Dedifferentiated amniotic fluid mesenchymal stem cell (primary cell): Measurements from ENCODE around the gene MAD1L1.

Experiments used
- DNase-seq: peaks from one replicate; pipeline ENCODE4 v3.0.0-alpha.2; 2016; ENCODE audit errors: extremely low spot score

Gene MAD1L1

GRCh38 chr7:2016021-2016631 lies 216.6 kb downstream of the MAD1L1 start:
- no peak for DNase-seq

DNA sequence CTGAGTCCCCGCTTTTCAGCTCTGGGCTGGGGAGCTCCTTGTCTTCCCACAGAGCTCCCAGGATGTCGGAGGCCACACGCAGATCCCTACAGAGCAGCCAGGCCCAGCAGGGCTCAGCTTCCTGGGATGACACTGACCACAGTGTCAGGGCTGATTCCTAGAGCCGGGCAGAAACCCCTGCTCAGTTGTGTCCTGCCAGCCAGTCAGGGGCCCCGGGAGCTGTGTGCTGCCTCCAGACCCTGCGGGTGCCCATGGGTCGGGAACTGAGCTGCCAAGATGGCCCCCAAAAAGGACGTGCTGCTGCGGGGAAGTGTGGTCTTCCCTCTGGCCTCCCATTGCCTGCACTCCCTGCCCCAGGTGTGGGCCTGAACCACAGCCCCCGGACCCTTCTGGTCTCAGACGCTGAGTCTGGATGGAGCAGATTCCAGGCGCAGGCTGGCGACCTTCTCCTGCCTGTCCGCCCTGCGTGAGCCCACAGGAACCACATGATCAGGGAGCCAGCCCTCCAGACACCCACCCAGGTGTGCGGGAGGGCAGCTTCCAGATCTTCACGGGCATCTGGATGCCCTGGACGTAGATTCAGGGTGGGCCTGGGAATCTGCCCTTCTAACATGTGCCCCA lies 217.4 kb downstream of the MAD1L1 start:
- DNase-seq: no peak

- DNase-seq: no peak
These were observed 218.1 kb downstream of the MAD1L1 start for GRCh38 chr7:2014391-2015241.

DNA sequence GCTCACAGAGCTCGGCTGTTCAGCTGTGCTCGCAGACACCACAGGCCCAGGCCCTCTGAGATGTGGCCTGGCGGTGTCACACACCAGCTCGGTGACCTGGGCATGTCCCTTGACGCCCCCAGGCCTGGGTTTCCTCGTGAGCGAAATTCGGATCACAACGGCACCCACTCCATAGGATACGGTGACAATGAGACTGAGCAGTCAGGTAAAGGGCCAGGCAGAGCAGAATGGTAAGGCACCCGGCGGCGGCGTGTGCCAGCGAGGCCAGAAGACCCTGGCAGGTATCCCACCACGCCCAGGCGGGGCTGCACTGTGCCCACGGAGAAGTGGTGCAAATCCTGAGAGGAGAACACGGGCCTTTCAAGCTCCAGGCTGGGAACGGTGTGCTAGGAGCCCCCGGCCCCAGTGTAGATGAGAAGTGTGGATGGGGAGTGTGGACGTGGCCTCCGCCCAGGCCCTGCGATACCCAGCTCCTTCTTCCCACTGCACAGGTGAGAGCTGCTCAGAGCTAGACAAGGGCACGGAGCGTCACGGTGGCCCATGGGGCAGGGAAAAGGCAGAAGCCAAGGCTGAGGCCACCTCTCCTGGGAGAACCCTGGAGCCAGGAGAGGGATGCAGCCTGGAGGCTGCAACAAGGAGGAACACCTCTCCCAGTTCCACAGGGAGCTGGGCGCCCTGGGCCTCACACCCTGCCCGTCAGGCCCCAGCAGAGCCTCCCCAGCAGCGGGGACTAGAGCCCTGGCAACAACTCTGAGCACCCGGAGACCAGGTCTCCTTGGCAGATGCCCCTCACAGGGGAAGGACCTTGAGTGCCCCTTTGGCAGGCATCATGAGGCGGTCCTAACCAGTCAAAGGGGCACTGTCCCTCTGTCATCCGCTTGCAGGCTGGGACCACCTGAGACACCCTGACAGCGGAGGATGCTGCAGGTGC lies 219.1 kb downstream of the MAD1L1 start:
- DNase-seq: no peak

GRCh38 chr7:2012981-2013380 lies 219.8 kb downstream of the MAD1L1 start:
- peak; percentile 16 for DNase-seq

DNA sequence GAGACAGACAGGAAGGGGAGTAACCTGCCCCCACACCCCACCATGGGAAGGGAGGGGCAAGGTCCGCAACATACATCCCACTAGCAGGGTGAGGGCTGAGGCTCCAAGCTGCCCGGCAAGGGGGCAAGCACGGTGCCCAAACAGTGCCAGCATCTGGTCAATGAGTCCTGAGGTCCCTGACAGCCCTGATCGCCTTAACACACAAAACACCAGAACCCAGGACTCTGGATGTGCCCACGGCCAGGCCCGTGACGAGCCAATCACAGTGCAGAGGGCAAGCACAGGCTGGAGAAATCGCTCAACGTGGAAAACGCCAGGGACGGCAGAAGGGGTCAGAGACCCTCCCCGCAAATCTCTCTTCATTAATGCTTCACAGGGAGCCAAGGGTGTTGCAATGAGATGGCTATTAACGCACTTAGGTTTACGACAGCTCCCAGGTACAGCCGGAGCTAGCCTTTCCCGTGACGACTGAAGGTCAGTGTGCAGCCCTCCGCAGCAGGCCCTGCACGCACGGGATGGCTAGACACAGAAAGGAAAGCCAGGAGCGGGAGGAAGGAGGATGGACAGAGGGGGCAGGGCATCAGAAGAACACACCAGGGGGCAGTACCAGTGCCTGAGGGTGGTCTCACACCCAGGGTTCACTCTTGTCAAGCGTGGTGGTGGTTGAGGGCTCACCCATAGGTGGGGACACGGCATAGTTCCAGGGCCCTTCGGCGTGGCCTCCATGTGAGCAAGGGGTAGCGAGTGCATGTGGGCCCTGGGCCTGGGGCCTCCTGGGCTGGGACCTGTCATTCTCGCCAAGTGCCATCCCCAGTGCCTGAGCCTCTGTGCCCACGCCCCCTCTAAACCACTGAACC lies 220.5 kb downstream of the MAD1L1 start:
- DNase-seq: no peak

- no peak for DNase-seq
These were observed 221.3 kb downstream of the MAD1L1 start for GRCh38 chr7:2011266-2012043.

DNA sequence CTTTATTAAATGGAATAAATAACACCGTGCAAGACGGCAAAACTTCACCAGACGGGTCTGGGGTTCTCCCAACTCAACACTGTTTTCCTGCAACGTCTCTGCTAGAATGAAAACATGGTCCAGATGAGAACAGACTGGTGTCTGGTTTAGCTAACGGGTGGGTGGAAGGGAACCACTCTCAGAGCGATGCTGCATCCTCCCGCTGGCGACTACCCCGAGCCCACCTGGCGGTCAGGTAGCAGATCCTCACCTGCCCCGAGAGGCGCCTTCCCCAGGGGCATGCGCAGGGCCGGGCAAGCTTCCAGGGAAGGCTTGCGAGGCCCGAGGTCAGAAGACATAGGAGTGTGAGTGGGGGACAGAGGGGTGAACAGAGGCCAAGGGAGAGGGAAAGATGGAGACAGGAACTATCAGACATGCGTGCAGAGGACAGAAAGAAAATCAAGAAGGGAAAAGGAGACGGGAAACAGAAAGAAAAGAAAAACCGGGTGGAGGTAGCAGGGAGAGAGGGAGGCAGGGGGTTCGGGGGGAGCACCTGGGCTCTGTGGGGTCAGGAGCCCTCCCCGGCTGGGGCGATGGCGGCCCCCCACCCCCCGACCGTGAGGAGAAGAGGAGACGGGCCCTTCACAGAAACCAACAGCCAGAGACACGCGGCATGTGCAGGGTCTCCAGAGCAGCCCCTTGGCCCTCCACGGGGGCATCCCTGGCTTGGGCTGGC lies 222.0 kb downstream of the MAD1L1 start:
- no peak for DNase-seq

- DNase-seq: no peak
These were observed 222.6 kb downstream of the MAD1L1 start for GRCh38 chr7:2010101-2010500.

- DNase-seq: no peak
These were observed 223.2 kb downstream of the MAD1L1 start for GRCh38 chr7:2009541-2010001.

DNA sequence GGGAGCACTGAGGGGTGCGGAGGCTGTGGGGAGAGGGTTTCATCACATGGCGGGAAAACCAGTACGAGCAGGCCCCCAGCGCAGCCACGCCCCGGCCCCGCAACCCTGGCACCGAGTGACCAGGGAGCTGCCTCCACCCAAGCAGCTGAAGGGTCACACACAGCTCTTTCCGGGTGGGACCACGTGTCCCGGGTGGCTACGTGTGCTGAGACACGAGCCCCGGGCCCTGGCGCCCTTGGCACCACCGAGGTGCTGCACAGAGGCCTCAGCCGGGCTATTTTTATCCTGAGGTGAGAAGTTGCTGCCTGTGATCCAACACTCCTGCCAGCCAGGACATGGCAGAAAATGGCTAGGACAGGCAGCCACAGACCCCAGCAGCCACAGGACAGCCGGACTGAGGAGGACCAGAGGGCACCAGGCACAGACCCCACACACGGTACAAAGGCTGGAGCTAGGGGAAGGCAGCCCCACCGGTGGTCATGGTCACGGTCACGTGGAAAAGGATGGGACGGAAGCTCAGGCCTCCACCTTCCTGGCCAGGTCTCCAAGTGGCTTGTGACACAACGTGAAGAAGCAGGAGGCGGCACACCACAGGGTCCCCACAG lies 223.7 kb downstream of the MAD1L1 start:
- DNase-seq: no peak

GRCh38 chr7:2008101-2008935 lies 224.4 kb downstream of the MAD1L1 start:
- no peak for DNase-seq

DNA sequence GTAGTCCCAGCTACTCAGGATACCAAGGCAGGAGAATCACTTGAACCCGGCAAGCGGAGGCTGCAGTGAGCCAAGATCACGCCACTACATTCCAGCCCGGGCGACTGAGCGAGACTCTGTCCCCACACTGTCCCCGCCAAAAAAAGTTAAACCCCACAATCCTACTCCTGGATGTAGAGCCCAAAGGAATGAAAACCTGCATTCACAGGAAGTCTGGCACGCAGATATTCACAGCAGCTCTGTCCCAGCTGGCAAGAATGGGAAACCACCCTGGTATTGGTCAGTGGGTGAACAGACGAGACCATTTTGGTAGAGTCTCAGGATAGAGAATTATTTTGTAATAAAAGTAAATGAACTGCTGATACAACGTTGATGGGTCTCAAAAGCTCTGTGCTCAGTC lies 225.2 kb downstream of the MAD1L1 start:
- DNase-seq: no peak

- DNase-seq: no peak
These were observed 225.8 kb downstream of the MAD1L1 start for GRCh38 chr7:2006921-2007381.

GRCh38 chr7:2006231-2006771 lies 226.4 kb downstream of the MAD1L1 start:
- no peak for DNase-seq

DNA sequence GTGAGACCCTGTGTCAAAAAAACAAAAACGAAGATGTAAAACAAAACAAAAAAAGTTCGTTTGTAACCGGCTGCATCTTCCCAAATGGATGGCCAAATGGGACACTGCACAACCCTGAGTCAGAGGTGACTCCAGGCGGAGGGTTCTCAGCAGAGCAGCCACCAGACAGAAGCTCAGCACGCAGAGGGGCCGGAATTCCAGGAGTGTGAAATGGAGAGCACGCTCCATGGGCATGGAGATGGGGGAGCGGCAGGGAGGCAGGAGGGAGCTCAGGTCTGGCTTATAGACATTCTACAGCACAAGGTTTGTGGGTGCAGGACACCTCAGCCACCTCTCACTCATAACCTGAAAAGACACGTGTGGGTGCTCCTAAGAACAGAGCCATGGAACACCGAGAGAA lies 227.0 kb downstream of the MAD1L1 start:
- no peak for DNase-seq
